Activated CD8-positive, alpha-beta memory T cell treated with anti-CD3 and anti-CD28 coated beads for 4 hours (primary cell): ENCODE data around the gene GRID2.
"Not testable (repeated sequence)": the region's sequence is repeated elsewhere in the genome, so short reads cannot be mapped to it uniquely, and the experiment has no call there.

Experiments used
- DNase-seq, 2 donors: peaks; one replicate each; pipeline ENCODE4 v3.0.0-alpha.2; 2020; ENCODE audit warnings: low read depth in 2 of 2

The GRID2 gene

DNA sequence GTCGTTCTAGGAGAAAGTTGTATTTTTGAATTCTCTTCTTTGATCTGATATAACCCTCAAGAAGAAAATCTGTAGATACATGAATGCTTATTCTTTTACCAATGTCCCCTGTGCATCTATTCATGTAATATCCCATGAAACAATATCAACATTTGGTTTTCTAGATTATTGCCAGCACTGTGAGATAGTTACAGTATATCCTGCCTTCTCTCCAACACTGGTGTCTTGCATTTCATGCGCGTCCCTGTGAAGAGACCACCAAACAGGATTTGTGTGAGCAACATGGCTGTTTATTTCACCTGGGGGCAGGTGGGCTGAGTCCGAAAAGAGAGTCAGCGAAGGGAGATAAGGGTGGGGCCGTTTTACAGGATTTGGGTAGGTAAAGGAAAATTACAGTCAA is 135.0 kb downstream of the GRID2 start:
- DNase-seq = not testable (repeated sequence)

DNA sequence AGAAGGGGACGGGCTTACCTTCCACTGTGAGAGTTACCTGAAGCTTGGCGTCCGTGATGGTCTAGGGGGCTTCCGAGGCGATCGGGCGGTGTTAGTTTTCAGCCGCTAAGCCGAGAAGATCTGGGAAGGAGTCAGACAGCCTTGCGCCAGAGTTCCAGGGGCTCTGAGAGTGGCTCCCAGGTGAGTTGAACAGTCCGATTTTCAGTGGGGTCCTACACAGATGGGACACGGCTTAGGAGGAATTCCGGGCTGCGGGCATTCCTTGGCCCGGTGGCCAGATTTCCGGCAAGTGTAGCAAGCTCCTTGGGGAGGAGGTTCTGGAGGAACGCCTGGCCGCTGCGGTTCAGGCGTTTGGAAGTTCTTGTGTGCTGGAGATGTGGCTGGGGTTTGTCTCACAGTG is 138.4 kb downstream of the GRID2 start:
- DNase-seq = not testable (repeated sequence)

DNA sequence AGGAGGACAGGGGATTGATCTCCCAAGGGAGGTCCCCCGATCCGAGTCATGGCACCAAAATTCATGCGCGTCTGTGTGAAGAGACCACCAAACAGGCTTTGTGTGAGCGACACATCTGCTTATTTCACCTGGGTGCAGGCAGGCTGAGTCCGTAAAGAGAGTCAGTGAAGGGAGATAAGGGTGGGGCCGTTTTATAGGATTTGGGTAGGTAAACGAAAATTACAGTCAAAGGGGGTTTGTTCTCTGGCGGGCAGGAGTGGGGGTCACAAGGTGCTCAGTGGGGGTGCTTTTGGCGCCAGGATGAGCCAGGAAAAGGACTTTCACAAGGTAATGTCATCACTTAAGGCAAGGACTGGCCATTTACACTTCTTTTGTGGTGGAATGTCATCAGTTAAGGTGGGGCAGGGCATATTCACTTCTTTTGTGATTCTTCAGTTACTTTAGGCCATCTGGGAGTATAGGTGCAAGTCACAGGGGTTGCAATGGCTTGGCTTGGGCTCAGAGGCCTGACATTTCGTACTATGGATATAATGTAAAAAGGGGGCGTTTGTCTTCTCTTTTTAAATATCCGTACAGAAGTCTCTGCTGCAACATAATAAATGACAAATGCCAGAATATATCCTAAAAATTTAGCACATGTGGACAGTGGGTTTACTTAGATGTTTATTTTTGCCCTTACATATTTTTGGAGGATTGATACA is 140.5 kb downstream of the GRID2 start:
- DNase-seq = not testable (repeated sequence)

GRCh38 chr4:92445127-92445526 is 141.4 kb downstream of the GRID2 start:
- DNase-seq = no peak

GRCh38 chr4:92447255-92447905 is 143.6 kb downstream of the GRID2 start:
- no peak for DNase-seq

GRCh38 chr4:92448176-92448575 is 144.4 kb downstream of the GRID2 start:
- DNase-seq = not testable (repeated sequence)

DNA sequence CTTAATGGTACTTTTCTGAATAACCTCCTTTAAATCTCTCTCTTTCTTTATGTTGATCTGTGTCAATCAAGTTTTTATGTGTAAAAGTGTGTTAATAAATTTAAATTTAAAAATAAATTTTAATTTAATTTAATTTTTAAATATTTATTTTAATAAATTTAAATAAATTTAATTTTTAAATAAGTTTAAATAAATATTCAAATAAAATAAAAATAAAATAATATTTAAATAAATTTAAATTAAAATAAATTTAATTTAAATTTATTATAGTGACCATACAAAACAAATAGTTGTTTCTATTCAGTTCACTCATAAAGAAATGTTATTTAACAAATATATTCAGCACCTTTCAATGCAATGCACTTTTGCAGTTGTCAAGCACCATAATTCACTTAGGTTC is 146.9 kb downstream of the GRID2 start:
- no peak for DNase-seq

- DNase-seq = no peak
These were observed 148.0 kb downstream of the GRID2 start for GRCh38 chr4:92451782-92452181.

DNA sequence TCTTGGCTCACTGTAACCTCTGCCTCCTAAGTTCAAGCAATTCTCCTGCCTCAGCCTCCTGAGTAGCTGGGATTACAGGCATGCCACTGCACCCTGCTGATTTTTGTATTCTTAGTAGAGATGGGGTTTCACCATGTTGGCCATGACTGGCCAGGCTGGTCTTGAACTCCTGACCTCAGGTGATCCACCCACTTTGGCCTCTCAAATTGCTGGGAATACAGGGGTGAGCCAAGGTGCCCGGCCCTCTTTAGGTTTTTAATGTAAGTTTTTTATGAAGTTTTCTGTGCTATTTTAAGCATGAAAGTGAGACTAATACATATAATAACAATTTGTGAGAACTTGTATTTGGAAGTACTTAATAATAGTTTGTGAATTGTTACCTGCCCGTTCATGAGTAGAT is 148.6 kb downstream of the GRID2 start:
- not testable (repeated sequence) for DNase-seq

- no peak for DNase-seq
These were observed 151.6 kb downstream of the GRID2 start for GRCh38 chr4:92455329-92455839.

DNA sequence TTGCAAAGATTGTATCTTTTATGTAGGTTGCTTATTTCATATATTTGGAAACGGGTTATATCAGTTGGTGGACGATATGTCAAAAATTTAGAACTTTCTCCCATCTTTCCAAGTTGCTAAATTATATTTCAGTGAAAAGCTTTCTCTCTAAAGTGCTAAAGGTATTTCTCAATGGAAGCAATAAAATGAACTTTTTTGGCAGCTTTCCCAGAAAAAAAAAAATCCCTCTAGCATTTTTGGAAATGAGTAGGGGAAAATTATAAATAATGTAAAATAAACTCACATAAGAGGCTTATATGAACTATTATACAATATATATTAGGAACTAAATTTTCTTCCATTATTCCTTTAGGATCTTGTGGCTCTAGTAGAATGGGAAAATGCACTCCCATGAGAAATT is 152.2 kb downstream of the GRID2 start:
- no peak for DNase-seq

DNA sequence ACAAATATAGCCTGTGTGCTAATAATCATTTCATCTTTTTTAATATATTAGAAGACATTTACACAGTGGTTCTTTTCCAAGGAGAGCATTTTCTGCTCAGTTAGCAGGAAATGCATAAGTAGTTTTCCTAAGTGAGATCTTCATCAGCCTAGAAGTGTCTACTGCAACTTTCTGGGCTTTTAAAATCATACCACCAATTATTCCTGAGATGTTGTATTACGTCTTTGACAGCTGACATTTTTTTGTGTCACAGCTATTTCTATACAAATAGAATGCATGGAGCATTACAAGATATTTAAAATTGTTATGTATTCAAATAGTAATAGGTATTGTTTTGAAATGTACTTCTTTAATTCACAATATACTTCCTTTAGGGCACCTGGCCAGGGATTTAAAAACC is 158.0 kb downstream of the GRID2 start:
- no peak for DNase-seq

DNA sequence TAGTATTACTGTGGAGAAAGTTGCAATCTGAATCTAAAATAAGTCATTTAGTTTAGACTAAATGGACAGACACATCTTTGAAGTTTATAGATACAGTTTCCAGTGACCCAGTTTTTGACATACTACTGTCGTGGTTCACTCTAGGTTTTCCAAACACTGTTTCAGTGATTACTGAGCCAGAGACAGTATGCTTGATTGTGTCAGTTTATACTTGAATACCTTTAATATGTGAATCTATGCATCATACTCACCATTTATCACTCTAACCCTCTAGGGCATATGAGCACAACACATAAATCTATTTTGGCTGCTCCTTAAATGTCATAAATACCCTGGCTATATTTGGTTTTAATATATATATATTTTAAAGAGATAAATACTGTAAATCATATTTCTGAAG is 173.5 kb downstream of the GRID2 start:
- DNase-seq = no peak

GRCh38 chr4:92483341-92483740 is 179.6 kb downstream of the GRID2 start:
- no peak for DNase-seq

DNA sequence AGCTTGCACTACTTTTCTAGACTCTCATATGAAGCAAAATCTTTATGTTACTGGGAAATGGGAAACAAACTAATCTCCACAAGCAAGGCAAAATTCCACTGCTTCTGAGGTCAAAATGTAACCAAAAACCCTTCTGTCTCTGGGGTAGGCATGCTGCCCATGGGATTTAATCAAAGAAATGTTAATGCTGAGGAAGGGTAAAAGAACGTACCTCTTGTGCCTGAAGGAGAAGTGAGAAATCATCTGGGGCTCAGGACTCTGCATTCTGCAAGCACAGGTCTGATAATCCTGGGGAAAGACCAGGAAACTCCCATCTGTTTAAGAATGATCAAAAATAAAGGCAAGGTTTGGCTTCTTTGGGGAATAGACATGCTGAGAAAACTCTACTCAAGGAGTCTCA is 184.7 kb downstream of the GRID2 start:
- no peak for DNase-seq

GRCh38 chr4:92497141-92497540 is 193.4 kb downstream of the GRID2 start:
- DNase-seq = no peak

DNA sequence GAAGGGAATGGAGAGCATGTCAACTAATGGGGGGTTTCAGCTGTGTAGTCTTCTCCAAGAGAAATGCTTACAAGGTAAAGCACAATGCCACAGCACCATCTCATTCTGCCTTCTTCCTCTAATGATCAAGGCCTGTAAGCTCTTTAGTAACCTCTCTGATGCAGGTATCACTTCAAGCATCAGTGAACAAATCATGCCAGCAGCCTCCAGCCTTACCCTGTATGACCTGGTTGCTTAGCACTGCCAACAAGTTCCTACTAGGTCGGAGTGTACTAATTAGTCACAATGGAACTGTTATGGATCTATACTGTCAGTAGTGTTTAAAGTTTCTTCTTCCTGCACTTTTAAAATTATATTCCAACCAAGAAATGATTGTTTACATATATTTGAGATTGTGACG is 197.7 kb downstream of the GRID2 start:
- no peak for DNase-seq

DNA sequence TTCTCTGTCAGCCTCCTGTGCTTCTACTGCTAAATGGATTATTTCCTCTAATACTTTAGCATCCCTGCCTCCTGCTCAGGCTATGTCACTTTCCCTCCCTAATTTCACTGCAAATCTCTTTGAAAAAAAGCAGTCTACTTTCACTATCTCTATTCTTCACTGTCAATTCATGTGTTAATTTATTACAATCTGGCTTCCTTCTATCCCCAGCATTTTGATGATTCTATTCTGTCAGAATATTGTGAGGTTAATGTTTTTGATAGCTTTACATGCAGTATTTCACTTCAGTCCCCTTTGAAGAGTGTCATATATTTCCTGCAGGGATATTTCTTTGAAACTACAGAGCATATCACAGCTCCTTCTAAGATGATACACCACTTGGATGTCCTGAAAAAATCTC is 203.2 kb downstream of the GRID2 start:
- no peak for DNase-seq

DNA sequence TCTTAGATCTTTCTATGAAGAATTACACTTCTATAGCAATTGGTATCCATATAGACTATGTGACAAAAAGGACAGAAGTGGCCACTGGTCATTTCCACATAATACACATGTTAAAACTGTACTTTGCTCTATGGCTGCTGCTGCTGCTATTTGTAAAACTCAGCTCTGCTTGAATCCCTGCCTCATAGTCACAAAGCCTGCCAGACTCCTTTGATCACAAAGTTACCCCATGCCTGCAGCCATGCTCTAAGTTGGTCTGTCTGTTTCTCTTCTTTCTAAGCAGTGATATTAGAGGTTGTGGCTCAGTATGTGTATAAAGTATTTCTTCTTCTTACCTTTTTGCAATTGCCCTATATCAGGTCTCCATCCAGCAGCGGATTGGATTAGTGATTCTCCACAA is 210.9 kb downstream of the GRID2 start:
- DNase-seq = no peak

DNA sequence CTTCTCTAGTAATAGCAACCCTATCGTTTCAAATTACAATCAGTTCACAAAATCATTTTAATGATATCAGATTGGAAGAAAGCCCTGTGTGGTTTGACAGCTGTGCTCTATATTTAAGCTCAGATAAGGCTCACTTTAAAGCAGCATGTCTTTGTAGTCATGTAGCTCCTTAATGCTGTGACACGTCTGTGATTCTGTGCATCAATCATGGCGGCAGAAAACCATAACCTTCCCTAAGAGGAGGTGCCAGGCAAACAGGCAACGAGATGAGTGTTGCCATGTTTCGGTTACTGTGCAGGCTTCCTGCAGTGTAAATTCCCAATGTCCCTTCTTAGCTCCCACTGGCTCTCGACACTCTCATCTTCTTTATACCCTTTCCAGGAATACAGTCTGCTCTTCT is 212.7 kb downstream of the GRID2 start:
- no peak for DNase-seq

GRCh38 chr4:92519727-92520126 is 216.0 kb downstream of the GRID2 start:
- no peak for DNase-seq

DNA sequence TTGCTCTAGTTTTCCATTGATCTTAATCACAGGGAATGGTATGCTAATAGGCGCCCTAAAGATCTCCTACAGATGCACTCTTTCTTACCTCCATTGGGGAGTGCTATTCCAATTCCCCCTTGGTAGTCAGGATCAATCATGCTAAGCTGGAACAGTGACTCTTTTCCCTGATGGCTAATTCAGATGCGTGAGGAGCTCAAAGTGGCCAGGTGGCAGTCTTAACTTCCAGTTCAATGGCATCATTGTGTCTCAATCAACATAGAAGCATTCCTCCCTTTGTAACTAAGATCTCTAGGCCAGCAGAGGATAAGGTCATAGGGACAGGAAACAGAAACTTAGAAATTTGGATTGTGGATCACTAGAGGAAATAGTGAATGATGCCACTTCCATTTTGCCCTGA is 216.8 kb downstream of the GRID2 start:
- no peak for DNase-seq

DNA sequence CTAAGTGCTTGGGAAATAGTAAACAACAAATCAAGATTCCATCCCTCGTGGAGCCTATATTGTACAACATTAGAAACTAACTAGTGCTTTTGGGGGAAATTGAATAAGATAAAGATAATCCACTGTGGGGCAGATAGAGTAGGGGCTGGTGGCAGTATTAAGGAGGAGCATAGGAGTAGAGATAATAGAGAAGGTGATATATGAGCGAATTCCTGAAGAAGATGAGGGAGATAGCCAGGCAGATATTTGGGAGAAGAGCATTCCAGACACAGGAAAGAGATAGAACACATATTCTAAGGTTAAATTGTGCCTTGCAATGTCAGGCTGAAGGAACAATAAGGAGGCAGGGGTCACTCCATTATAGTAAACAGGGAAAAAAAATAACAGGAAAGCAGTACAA is 218.2 kb downstream of the GRID2 start:
- DNase-seq = no peak

GRCh38 chr4:92522356-92522755 is 218.6 kb downstream of the GRID2 start:
- no peak for DNase-seq
